Endodermal cell (in vitro differentiated cells): Measurements from ENCODE around the gene DNAAF9. TPM values are rescaled to one million over a fixed set of nuclear protein-coding genes. Genes with fewer than 3 reads are reported as not detected.

Experiments used
- DNase-seq: peaks from one replicate; pipeline ENCODE4 v3.0.0-alpha.2; 2017
- H3K27ac ChIP-seq: 2 replicates; pipeline ENCODE4 v1.5.1; 2013; ENCODE audit warnings: mild to moderate bottlenecking, low read depth, low read length, moderate library complexity
- H3K27me3 ChIP-seq: 2 replicates; pipeline ENCODE4 v1.6.1; 2013; ENCODE audit warnings: mild to moderate bottlenecking, low read length, moderate library complexity; ENCODE audit not compliant: insufficient read depth, control insufficient read depth, poor library complexity, severe bottlenecking
- H3K36me3 ChIP-seq: 2 replicates; pipeline ENCODE4 v1.7.0; 2013; ENCODE audit warnings: mild to moderate bottlenecking, low read length, moderate library complexity; ENCODE audit not compliant: control insufficient read depth, insufficient read depth
- H3K4me1 ChIP-seq: one replicate; pipeline ENCODE4 v1.7.0; 2013; ENCODE audit warnings: low read length; ENCODE audit not compliant: control insufficient read depth, insufficient read depth
- H3K4me3 ChIP-seq: 2 replicates; pipeline ENCODE4 v1.5.1; 2013; ENCODE audit warnings: mild to moderate bottlenecking, low read length, moderate library complexity
- H3K9ac ChIP-seq: 2 replicates; pipeline ENCODE4 v1.6.1; 2013; ENCODE audit warnings: mild to moderate bottlenecking, low read length, moderate library complexity; ENCODE audit not compliant: poor library complexity, severe bottlenecking; ENCODE audit errors: extremely low read depth
- H3K9me3 ChIP-seq: 2 replicates; pipeline ENCODE4 v1.6.1; 2013; ENCODE audit warnings: mild to moderate bottlenecking, low read length, moderate library complexity; ENCODE audit not compliant: control insufficient read depth
- H3K27ac Mint-ChIP-seq: 2 replicates; pipeline ENCODE4 v1.8.0; 2020; ENCODE audit warnings: mixed read lengths
- H3K27me3 Mint-ChIP-seq: 2 replicates; pipeline ENCODE4 v1.8.0; 2021; ENCODE audit warnings: mild to moderate bottlenecking, mixed read lengths; ENCODE audit not compliant: insufficient read depth
- H3K36me3 Mint-ChIP-seq: 2 replicates; pipeline ENCODE4 v1.8.0; 2020; ENCODE audit warnings: low read depth, mixed read lengths
- H3K4me1 Mint-ChIP-seq: 2 replicates; pipeline ENCODE4 v1.8.0; 2020; ENCODE audit warnings: mixed read lengths
- H3K4me3 Mint-ChIP-seq: 2 replicates; pipeline ENCODE4 v1.8.0; 2020; ENCODE audit warnings: mild to moderate bottlenecking, moderate library complexity, mixed read lengths
- H3K9me3 Mint-ChIP-seq: 2 replicates; pipeline ENCODE4 v1.8.0; 2020; ENCODE audit warnings: mild to moderate bottlenecking, mixed read lengths
- WGBS, 2 experiments: methylation state at CpG; one replicate each; pipeline versions ENCODE4 v1.1.5 to v1.1.7; 2013; ENCODE audit warnings: missing lambda C conversion rate in 2 of 2, mixed read lengths in 1 of 2; ENCODE audit not compliant: insufficient coverage in 1 of 2, insufficient read length in 1 of 2; 5-methylcytosine and 5-hydroxymethylcytosine counted together
- total RNA-seq, 2 donors: library from RNA; stranded (reverse); fragmentation: NEBNext Ultra II Directional in 1 of 2; extraction: Animal tissue kit (Norgen Biotek cat#: 25700) in 1 of 2; gene quantifications; 2 replicates in 1 of 2; 3 replicates in 1 of 2; pipeline ENCODE4 v1.2.1, GENCODE V29; 2021
- TF ChIP-seq, protein P1 (sequence below): fragments of 200-600 bp; sonication (generic); conservative IDR thresholded peaks from 2 replicates; pipeline ENCODE4 v1.5.0; 2021; ENCODE audit warnings: antibody characterized with exemption, mild to moderate bottlenecking

Gene DNAAF9
- total RNA-seq, 2 donors from 2014 or later = 9.6 to 12.1 TPM

DNA sequence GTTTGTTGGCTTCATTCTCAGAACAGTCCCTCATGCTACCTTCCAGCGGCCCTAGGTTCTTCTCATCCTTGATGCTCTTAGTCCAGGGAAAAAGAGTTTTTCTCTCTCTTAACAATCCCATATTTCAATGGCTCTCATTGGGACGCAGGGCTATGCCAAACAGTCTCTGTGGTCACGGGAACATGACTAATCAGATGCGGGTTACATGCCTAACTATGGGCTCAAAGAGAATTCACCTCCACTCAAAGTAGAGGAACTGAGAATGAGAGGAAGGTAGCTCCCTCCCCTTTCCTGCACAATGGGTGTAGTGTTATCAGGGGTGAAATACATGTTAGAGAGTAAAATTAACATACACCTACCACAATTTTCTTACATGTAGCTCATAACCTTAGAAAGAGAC is 45.2 kb upstream of the DNAAF9 start:
- no peak overlapping the region for H3K4me3 Mint-ChIP-seq
- Histone ChIP-seq H3K9ac (no peak overlapping the region), H3K4me3 (no peak overlapping the region), H3K9me3 (no peaks in the 10 kb centered on the region), H3K4me1 (peaks cover 5% of the 10 kb centered on the region), H3K36me3 (no peaks in the 10 kb centered on the region), H3K27ac (no peak overlapping the region), H3K27me3 (no peaks in the 10 kb centered on the region)
- TF ChIP-seq, protein P1, sequence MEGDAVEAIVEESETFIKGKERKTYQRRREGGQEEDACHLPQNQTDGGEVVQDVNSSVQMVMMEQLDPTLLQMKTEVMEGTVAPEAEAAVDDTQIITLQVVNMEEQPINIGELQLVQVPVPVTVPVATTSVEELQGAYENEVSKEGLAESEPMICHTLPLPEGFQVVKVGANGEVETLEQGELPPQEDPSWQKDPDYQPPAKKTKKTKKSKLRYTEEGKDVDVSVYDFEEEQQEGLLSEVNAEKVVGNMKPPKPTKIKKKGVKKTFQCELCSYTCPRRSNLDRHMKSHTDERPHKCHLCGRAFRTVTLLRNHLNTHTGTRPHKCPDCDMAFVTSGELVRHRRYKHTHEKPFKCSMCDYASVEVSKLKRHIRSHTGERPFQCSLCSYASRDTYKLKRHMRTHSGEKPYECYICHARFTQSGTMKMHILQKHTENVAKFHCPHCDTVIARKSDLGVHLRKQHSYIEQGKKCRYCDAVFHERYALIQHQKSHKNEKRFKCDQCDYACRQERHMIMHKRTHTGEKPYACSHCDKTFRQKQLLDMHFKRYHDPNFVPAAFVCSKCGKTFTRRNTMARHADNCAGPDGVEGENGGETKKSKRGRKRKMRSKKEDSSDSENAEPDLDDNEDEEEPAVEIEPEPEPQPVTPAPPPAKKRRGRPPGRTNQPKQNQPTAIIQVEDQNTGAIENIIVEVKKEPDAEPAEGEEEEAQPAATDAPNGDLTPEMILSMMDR = no peak
- no peak overlapping the region for H3K27ac Mint-ChIP-seq
- H3K9me3 Mint-ChIP-seq = no peaks in the 10 kb centered on the region
- DNase-seq = no peak
- H3K4me1 Mint-ChIP-seq = peaks cover 20% of the 10 kb centered on the region
- peaks cover 2% of the 10 kb centered on the region for H3K27me3 Mint-ChIP-seq
- 89 to 100% methylated on average over 2 to 4 of the region's 4 CpGs for WGBS, 2 experiments
- H3K36me3 Mint-ChIP-seq = no peaks in the 10 kb centered on the region

DNA sequence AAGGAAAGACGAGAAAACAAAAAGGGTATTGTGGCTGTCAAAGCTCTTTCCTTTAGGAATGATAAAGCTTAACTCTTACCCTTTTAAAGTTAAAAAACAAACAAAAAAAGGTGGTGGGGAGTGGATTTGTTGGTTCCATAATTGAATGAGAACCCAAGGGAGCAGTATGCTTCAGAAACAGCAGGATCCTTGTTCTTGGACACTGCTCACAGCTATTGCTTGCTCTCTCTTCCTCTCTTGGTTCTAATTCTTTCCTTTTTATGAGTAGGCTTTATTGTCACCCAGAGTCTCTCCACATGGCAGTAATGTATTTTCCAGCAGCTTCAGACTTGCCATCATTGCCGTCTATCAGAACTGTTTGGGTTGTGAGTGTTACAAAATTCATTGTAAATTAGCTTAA is 44.7 kb upstream of the DNAAF9 start:
- H3K36me3 Mint-ChIP-seq = no peaks in the 10 kb centered on the region
- Histone ChIP-seq H3K9me3 (no peaks in the 10 kb centered on the region), H3K9ac (no peak overlapping the region), H3K4me1 (peaks cover 5% of the 10 kb centered on the region), H3K36me3 (no peaks in the 10 kb centered on the region), H3K27ac (no peak overlapping the region), H3K4me3 (no peak overlapping the region), H3K27me3 (no peaks in the 10 kb centered on the region)
- no peaks in the 10 kb centered on the region for H3K9me3 Mint-ChIP-seq
- no peak overlapping the region for H3K27ac Mint-ChIP-seq
- TF ChIP-seq, protein P1 = no peak
- DNase-seq = no peak
- peaks cover 2% of the 10 kb centered on the region for H3K27me3 Mint-ChIP-seq
- no peak overlapping the region for H3K4me3 Mint-ChIP-seq
- peaks cover 20% of the 10 kb centered on the region for H3K4me1 Mint-ChIP-seq
- 80 to 93% methylated on average over 1 to 2 of the region's 2 CpGs for WGBS, 2 experiments

DNA sequence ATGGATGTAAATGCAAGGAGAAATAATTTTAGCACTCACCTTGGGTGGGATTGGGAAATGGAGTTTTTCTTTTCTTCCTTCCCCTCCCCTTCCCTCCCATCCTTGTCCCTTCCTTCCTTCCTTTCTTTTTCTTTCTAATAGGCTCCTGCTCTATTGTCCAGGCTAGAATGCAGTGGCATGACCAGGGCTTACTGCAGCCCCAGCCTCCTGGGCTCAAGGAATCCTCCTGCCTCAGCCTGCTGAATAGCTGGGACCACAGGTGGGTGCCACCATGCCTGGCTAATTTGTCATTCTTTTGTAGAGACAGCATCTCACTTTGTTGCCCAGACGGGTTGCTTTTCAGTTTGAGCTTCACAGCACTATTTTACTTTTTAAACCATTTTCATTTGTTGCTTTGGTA is 41.9 kb upstream of the DNAAF9 start:
- H3K27me3 ChIP-seq = no peaks in the 10 kb centered on the region
- H3K9me3 Mint-ChIP-seq = no peaks in the 10 kb centered on the region
- H3K4me1 Mint-ChIP-seq = peaks cover 20% of the 10 kb centered on the region
- WGBS, 2 experiments = 80% methylated on average over 1 of the region's 1 CpG; no CpG with 5 or more reads in 1 of the 2 experiments
- DNase-seq = no peak
- TF ChIP-seq, protein P1 = no peak
- peaks cover 5% of the 10 kb centered on the region for H3K4me1 ChIP-seq
- no peaks in the 10 kb centered on the region for H3K36me3 Mint-ChIP-seq
- H3K36me3 ChIP-seq = no peaks in the 10 kb centered on the region
- H3K4me3 Mint-ChIP-seq = no peak overlapping the region
- H3K27ac Mint-ChIP-seq = no peak overlapping the region
- H3K27me3 Mint-ChIP-seq = peaks cover 2% of the 10 kb centered on the region
- no peak overlapping the region for H3K9ac ChIP-seq
- H3K4me3 ChIP-seq = no peak overlapping the region
- no peak overlapping the region for H3K27ac ChIP-seq
- no peaks in the 10 kb centered on the region for H3K9me3 ChIP-seq
